ENCODE measurements around the gene ITLN2.

DNA sequence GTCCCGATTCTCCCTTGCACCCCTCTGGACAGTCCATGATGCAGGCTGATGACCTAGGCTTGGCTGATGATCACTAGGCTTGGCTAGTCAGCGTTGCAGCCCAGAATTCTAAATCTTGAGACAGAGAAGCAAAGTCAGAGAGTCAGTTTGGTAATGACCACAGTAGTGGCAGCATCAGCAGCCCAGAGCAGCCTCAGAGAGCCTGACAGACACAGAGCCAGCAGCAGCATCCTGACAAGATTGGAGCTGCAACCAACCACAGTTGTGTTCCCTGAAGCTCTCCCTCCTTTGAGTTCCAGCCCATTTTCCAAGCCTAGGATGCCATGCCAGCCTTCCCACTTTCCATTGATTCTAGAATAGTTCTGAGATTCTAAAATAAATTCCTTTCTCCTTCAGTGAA lies 52.8 kb downstream of the ITLN2 start:
- no peak for TF ChIP-seq EZH2 (IDR thresholded peaks at IDR 0.05; ENCODE audit: insufficient read depth, poor library complexity, severe bottlenecking)
- no peak for TF ChIP-seq EZH2phosphoT487 (IDR thresholded peaks at IDR 0.05; ENCODE audit: insufficient read depth, low read depth)
